Omental fat pad (tissue), 4 donors: ENCODE data around the gene PDE7B. TPM values are rescaled to one million over a fixed set of nuclear protein-coding genes. Genes with fewer than 3 reads are reported as not detected.

Experiments
- ATAC-seq: fragments of 150-250 bp; one replicate; pipeline ENCODE4 v1.9.1; 2016; ENCODE audit warnings: mild to moderate bottlenecking, moderate library complexity; ENCODE audit not compliant: low FRiP score
- DNase-seq: peaks from one replicate; pipeline ENCODE4 v3.0.0-alpha.2; 2019; ENCODE audit warnings: low spot score
- total RNA-seq, 4 donors: library from RNA; depleted of rRNA; stranded (reverse); fragments of >200 nt; gene quantifications; one replicate each; pipeline ENCODE4 v1.1.0, GENCODE V29; 2016
- TF ChIP-seq, protein P1 (sequence below), 3 donors: fragments of 450-650 bp; IDR thresholded peaks; one replicate each; pipeline ENCODE4 v1.5.1; 2016 to 2017; ENCODE audit warnings: antibody characterized with exemption in 3 of 3, mild to moderate bottlenecking in 3 of 3, moderate library complexity in 2 of 3

PDE7B gene
- total RNA-seq, 4 donors from 2014 or later, result 7.3 to 15.0 (median 12.1) TPM

GRCh38 chr6:135871296-135871695, 19.8 kb downstream of the PDE7B start:
- DNase-seq (no peak), ATAC-seq (no peak)
- TF ChIP-seq, protein P1, sequence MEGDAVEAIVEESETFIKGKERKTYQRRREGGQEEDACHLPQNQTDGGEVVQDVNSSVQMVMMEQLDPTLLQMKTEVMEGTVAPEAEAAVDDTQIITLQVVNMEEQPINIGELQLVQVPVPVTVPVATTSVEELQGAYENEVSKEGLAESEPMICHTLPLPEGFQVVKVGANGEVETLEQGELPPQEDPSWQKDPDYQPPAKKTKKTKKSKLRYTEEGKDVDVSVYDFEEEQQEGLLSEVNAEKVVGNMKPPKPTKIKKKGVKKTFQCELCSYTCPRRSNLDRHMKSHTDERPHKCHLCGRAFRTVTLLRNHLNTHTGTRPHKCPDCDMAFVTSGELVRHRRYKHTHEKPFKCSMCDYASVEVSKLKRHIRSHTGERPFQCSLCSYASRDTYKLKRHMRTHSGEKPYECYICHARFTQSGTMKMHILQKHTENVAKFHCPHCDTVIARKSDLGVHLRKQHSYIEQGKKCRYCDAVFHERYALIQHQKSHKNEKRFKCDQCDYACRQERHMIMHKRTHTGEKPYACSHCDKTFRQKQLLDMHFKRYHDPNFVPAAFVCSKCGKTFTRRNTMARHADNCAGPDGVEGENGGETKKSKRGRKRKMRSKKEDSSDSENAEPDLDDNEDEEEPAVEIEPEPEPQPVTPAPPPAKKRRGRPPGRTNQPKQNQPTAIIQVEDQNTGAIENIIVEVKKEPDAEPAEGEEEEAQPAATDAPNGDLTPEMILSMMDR (IDR thresholded peaks at IDR 0.05), result no peak

DNA sequence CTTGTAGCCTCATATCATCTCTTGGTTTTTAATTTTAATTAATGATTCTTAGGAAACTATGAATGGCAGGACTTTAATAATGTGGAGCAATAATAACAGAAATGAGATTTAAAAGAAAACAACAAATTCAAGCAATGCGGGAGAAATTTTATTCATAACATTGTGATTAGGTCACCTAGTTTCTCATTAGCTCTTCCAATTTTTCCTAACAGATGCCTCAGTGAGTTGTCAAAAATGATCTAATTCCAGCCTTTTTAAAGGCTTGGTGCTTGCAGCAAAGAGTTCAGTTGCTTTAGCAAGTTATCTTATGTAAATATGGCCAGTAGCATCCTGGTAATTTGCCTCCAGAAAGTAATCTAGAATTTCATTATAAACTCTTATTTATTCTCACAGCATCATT, 20.4 kb downstream of the PDE7B start:
- DNase-seq (no peak), ATAC-seq (peak; percentile 65)
- TF ChIP-seq, protein P1 (IDR thresholded peaks at IDR 0.05), result no peak

DNA sequence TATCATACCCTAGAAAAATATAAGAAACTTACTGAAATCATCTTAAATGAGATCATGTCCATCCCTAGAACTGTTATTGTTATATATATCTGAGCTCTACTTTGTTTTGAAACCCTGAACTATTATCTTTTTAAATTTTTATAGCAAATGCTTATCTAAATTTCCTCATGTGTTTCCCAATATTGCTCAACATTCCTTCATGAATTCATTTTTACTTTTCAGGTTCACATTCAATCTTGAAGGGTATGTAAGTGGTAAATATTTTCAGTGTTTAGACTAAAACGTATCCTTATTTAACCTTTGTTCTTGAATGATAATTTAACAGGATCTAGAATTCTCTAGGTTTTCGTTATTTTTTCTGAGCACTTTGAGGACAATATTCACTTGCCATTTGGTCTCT, 23.9 kb downstream of the PDE7B start:
- DNase-seq (no peak), ATAC-seq (no peak)
- TF ChIP-seq, protein P1 (IDR thresholded peaks at IDR 0.05), result no peak

GRCh38 chr6:135876058-135876457, 24.6 kb downstream of the PDE7B start:
- ATAC-seq, result no peak
- DNase-seq, result no peak
- TF ChIP-seq, protein P1 (IDR thresholded peaks at IDR 0.05), result no peak

DNA sequence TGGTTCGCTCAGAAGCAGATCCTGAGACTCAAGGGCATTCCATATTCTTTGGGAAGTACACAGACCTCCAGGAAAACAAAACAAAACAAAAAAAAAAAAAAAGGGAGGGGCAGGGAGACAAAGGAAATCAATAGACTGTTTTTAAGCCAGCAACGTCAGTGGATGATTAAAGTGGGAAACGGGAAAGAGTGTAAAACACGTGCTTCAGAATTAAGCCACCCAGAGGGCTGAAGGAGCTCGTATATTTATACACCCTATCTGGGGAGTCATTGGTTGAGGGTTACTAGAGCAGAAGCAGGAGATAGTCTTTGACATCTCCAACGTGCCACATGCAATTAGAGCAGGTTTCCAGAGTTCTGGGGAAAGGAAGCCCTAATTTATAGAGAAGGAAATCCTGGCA, 26.2 kb downstream of the PDE7B start:
- TF ChIP-seq, protein P1 (IDR thresholded peaks at IDR 0.05), result no peak
- ATAC-seq (no peak), DNase-seq (no peak)

DNA sequence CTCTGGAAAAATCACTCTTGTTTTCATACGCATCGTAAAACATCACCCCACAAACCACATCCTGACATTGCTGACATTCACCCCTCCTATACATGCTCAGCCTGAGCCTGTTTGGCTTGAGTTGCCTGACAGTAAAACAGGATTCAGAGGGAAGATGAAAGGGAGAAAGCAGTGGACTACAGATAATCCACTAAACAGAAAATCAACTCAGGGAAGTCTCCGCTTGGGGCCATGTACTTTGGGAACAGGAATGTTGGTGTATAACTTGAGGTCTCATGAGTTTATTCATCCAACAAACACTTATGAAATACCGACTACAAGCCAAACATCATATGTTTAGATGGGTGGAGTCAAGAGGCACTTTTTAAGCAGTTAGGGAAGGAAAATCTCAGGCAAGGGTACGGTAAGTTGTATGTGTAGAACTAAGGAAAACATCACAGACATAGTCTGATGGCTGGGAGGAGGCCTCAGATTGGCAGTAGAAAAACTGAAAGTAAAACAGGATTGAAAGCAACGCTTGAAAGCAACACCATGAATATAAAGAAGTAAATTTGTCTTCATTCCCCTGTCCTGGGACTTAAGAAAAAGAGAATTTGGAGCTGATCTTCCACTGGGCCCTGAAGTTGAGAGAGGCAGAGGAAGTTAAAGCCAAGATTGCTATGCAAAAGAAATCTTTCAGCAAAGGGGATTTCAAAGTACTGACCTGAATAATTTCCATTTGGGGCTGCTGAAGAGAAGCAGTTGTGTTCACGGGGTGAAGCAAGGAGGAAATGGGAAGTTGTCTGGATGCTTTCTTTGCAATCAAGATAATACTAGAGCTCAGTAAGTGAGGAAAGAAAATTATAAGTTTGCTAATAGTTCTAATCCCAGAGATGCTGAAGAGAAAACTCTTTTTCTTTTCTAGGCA, 28.8 kb downstream of the PDE7B start:
- DNase-seq (no peak), ATAC-seq (no peak)
- TF ChIP-seq, protein P1 (IDR thresholded peaks at IDR 0.05), result no peak

GRCh38 chr6:135883045-135883444, 31.5 kb downstream of the PDE7B start:
- TF ChIP-seq, protein P1 (IDR thresholded peaks at IDR 0.05), result no peak
- no peak for DNase-seq
- no peak for ATAC-seq
